Sigmoid colon (tissue), 4 donors: ENCODE results near the gene COP1.

ENCODE experiments used
- EP300 ChIP-seq, 4 donors: sonication (generic); formaldehyde crosslinking; IDR thresholded peaks; one replicate each; pipeline ENCODE4 v1.6.1; 2017; ENCODE audit warnings: antibody characterized with exemption in 4 of 4
- POLR2A ChIP-seq, 2 donors: fragments of 450-650 bp; IDR thresholded peaks; one replicate each; pipeline ENCODE4 v1.6.1; 2016; ENCODE audit warnings: antibody characterized with exemption in 2 of 2, mild to moderate bottlenecking in 2 of 2, moderate library complexity in 2 of 2
- TF ChIP-seq, protein P1 (sequence below), 4 experiments: fragments of 450-650 bp in 3 of 4; fragments of 200-600 bp in 1 of 4; IDR thresholded peaks; one replicate each; pipeline ENCODE4 v1.5.1; 2016 to 2019; ENCODE audit warnings: antibody characterized with exemption in 4 of 4, mild to moderate bottlenecking in 3 of 4, moderate library complexity in 2 of 4

DNA sequence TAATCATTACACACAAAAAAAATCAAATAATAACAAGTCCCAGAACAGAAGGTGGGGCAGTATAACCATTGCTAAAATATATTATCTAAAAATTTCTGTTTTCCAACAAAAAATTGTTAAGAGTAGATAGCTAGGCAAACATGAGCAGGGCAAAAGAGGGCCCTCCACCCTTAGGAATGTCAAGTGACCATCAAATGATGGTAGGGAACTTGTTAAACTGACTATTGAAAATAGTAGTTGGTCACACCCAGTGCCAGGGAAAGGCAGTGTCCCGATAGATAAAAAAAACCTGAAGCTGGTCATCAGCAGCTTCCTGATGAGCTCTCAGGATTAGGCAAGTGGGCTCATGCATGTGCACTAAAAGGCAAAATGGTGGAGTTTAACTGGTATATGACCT is 18.4 kb upstream of the COP1 start:
- TF ChIP-seq EP300 (IDR thresholded peaks at IDR 0.05) (no peak), POLR2A (IDR thresholded peaks at IDR 0.05) (no peak)
- TF ChIP-seq, protein P1, sequence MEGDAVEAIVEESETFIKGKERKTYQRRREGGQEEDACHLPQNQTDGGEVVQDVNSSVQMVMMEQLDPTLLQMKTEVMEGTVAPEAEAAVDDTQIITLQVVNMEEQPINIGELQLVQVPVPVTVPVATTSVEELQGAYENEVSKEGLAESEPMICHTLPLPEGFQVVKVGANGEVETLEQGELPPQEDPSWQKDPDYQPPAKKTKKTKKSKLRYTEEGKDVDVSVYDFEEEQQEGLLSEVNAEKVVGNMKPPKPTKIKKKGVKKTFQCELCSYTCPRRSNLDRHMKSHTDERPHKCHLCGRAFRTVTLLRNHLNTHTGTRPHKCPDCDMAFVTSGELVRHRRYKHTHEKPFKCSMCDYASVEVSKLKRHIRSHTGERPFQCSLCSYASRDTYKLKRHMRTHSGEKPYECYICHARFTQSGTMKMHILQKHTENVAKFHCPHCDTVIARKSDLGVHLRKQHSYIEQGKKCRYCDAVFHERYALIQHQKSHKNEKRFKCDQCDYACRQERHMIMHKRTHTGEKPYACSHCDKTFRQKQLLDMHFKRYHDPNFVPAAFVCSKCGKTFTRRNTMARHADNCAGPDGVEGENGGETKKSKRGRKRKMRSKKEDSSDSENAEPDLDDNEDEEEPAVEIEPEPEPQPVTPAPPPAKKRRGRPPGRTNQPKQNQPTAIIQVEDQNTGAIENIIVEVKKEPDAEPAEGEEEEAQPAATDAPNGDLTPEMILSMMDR (IDR thresholded peaks at IDR 0.05) = no peak
